ENCODE results near the gene PXMP4.

Gene PXMP4

DNA sequence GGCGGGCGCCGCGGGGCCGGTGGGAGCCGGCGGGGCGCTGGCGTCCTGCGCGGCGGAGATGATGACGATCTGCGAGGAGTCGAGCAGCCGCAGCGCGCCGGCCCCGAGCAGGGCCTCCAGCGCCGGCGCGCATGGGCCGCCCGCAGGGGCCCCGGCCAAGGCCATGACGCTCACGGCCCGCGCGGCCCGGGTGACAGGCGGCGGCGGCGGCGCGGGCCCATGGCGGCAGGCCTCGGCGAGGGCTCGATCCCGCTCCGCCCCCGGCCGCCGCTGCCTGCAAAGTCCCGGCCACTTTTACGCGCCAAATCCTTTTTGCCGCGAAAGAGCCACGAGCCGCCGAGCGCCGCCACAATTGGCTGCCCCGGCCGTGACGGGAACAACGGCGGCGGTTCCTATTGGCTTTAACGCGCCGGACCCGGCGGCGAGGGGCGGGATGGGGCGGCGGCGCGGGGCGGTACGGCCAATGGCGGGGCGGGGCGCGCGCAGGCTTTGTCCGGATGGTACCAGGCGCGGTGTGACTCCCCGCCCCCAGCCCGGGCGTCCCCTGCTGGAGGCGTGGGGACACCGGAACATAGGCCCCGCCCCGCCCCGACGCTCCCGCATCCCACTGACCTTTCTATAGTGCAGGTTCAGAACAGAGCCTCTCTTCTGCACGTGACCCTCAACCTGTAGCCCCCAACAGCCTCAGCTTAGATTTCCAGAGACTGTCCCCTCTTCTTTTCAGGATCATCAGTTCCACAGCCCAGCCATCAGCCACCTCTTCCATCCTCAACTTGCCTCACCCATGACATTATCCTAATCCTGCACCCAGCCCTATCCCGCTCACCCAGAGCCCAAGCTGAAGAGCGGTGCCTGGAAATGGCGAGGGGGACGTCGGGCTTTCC is 33.8 kb downstream of the PXMP4 start, which contains the start of gene E2F1:
Gene E2F1 (minus strand): TSS at position 286 of the 884 bp plus-strand sequence. CDS start 121 bp downstream, at position 165.
- TF ChIP-seq POLR2AphosphoS5 (IDR thresholded peaks at IDR 0.05; ENCODE audit: low read depth, low read length) (0 out of 2 replicates have a peak, but pooled peaks have one; percentile 47), FOXP2 (optimal IDR thresholded peaks at IDR 0.05; ENCODE audit: borderline replicate concordance, extremely low read depth, extremely low read length, insufficient read depth) (peak; percentile 75), TAF1 (IDR thresholded peaks at IDR 0.05; ENCODE audit: borderline replicate concordance, insufficient read depth, low read length) (no peak), SIN3A (IDR thresholded peaks at IDR 0.05; ENCODE audit: borderline replicate concordance, insufficient read depth, low read length) (peak; percentile 83; the same call in 1 of the 2 replicates)
- TF ChIP-seq, protein P1, sequence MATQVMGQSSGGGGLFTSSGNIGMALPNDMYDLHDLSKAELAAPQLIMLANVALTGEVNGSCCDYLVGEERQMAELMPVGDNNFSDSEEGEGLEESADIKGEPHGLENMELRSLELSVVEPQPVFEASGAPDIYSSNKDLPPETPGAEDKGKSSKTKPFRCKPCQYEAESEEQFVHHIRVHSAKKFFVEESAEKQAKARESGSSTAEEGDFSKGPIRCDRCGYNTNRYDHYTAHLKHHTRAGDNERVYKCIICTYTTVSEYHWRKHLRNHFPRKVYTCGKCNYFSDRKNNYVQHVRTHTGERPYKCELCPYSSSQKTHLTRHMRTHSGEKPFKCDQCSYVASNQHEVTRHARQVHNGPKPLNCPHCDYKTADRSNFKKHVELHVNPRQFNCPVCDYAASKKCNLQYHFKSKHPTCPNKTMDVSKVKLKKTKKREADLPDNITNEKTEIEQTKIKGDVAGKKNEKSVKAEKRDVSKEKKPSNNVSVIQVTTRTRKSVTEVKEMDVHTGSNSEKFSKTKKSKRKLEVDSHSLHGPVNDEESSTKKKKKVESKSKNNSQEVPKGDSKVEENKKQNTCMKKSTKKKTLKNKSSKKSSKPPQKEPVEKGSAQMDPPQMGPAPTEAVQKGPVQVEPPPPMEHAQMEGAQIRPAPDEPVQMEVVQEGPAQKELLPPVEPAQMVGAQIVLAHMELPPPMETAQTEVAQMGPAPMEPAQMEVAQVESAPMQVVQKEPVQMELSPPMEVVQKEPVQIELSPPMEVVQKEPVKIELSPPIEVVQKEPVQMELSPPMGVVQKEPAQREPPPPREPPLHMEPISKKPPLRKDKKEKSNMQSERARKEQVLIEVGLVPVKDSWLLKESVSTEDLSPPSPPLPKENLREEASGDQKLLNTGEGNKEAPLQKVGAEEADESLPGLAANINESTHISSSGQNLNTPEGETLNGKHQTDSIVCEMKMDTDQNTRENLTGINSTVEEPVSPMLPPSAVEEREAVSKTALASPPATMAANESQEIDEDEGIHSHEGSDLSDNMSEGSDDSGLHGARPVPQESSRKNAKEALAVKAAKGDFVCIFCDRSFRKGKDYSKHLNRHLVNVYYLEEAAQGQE (IDR thresholded peaks at IDR 0.05; ENCODE audit: insufficient read depth in 1 of 2, low read depth in 2 of 2, low read length in 2 of 2): no peak

DNA sequence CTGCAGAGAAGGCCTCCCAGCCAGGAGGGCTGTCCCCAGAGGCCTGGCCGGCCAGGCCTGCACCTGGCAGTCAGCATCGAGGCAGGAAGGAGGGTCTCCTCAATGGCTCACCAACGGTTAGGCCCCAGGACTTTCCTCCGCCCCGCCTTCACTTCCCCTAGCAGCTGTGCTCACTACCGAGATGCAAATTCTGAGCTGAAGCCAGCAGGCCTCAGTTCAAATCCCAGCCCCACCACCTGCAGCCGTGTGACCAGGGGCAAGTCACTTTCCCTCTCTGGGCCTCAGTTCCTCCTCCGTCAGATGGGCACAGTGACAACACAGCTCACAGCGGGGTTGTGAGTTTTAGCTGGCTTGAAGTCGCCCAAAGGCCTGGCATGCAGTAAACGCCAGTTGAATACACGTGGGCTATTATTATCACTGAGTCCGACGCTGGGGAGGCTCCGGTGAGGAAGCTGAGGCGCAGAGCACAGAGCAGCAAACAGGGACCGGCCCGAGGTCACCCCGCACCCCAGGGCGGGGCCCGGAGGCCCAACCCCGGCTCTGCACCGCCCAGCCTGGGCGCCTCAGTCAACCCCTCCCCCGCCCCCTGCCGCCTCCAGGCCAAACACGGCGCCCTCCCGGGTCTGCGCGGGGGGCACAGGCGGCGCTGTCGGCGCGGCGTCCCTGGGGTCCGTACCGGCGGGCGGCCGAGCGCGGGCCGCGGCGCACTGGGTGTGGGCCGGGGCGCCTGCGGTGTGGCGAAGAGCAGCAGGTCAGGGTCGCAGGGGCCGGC is 34.6 kb downstream of the PXMP4 start:
- TF ChIP-seq SIN3A (IDR thresholded peaks at IDR 0.05; ENCODE audit: borderline replicate concordance, insufficient read depth, low read length) (no peak), TAF1 (IDR thresholded peaks at IDR 0.05; ENCODE audit: borderline replicate concordance, insufficient read depth, low read length) (no peak), FOXP2 (optimal IDR thresholded peaks at IDR 0.05; ENCODE audit: borderline replicate concordance, extremely low read depth, extremely low read length, insufficient read depth) (no peak), POLR2AphosphoS5 (IDR thresholded peaks at IDR 0.05; ENCODE audit: low read depth, low read length) (no peak)
- TF ChIP-seq, protein P1 (IDR thresholded peaks at IDR 0.05; ENCODE audit: insufficient read depth in 1 of 2, low read depth in 2 of 2, low read length in 2 of 2): no peak

DNA sequence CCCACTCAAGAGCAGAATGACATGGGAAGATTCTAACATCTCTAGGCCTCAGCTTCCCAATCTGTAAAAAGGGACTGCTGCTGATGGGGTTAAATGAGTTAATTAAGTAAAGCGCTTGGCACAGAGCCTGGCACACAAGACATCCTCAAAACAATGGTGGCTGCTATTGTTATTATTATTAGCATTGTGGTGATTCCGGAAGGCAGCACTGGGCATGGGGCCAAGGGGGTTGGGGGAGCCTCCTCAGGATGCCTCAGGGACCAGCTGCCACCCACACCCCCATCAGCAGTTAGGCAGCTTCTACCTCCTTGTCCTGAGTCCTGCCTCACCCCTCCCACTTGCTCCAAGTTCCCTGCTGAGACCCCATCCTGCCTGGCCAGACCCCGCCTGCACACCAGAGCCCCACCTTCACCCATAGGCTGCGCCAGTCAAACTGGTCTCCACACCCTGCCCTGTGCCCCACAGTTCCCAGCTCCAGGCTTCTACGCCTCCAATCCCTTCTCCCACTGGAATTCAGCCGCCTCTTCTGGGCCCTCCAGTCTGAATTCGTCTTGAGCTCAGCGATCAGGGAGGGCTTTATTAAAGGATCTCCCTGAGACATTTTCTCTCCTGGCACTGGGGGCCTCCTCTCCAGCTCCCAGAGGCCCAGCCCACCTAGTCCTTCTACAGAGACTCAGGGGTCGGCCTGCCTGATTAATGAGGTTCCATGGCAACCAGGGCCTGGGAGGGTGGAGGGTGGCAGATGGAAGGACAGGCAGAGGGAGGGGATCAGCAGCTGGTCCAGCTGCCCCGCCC is 35.4 kb downstream of the PXMP4 start:
- TF ChIP-seq, protein P1 (IDR thresholded peaks at IDR 0.05; ENCODE audit: insufficient read depth in 1 of 2, low read depth in 2 of 2, low read length in 2 of 2): 0 out of 4 replicates have a peak, but pooled peaks of 1 of the 2 experiments have one; percentile 40
- TF ChIP-seq TAF1 (IDR thresholded peaks at IDR 0.05; ENCODE audit: borderline replicate concordance, insufficient read depth, low read length) (no peak), FOXP2 (optimal IDR thresholded peaks at IDR 0.05; ENCODE audit: borderline replicate concordance, extremely low read depth, extremely low read length, insufficient read depth) (no peak), SIN3A (IDR thresholded peaks at IDR 0.05; ENCODE audit: borderline replicate concordance, insufficient read depth, low read length) (peak; percentile 55; the same call in 1 of the 2 replicates)

DNA sequence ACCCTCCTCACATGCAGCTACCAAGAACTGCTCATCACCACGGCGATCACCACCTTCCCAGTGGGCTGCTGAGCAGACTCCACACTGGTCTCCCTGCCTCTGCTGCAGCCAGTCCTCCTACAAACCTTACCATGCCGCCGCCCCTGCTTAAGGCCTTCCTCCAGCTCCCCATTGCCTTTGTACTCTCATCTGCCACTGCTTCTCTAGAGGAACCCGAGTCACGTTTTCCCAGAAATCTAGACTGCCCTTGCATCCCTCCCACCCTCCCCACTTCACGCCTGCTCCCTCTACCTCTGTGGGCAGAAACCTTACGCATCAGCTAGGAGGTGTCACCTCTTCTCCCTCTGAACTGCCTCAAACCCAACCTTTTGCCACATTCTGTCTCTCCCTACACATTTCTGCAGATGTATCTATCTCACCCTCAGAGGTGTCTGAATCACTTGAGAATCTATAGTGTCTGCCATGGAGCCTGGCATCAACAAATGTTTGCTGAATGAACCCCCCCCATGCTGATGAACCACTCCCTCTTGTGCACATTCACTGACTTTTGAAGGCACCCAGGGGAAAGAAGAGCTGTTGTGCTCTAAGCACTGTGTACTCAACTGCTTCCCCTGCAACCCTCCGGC is 38.3 kb downstream of the PXMP4 start:
- no peak for TF ChIP-seq FOXP2 (optimal IDR thresholded peaks at IDR 0.05; ENCODE audit: borderline replicate concordance, extremely low read depth, extremely low read length, insufficient read depth)
- TF ChIP-seq SIN3A (IDR thresholded peaks at IDR 0.05; ENCODE audit: borderline replicate concordance, insufficient read depth, low read length): no peak
- TF ChIP-seq TAF1 (IDR thresholded peaks at IDR 0.05; ENCODE audit: borderline replicate concordance, insufficient read depth, low read length): no peak
- TF ChIP-seq POLR2AphosphoS5 (IDR thresholded peaks at IDR 0.05; ENCODE audit: low read depth, low read length): no peak
- TF ChIP-seq, protein P1 (IDR thresholded peaks at IDR 0.05; ENCODE audit: insufficient read depth in 1 of 2, low read depth in 2 of 2, low read length in 2 of 2): no peak

All from PFSK-1 (cell line).